NCI-H2196 treated with DMSO at 0.1 percent for 48 hours (cell line): Measurements from ENCODE around the gene KIAA1586.
"Not testable (repeated sequence)": the region's sequence is repeated elsewhere in the genome, so short reads cannot be mapped to it uniquely, and the experiment has no call there.

Experiments used
- DNase-seq: peaks from one replicate; lab custom pipeline; 2025; ENCODE audit not compliant: unreplicated experiment; lab: John Stamatoyannopoulos, UW

The KIAA1586 gene

DNA sequence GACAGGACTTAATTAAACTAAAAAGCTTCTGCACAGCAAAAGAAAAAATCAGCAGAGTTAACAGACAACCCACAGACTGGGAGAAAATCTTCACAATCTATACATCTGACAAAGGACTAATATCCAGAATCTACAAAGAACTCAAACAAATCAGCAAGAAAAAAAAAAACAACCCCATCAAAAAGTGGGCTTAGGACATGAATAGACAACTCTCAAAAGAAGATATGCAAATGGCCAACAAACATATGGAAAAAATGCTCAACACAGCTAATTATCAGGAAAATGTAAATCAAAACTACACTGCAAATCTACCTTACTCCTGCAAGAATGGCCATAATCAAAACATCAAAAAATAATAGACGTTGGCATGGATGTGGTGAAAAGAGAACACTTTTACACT lies 2.4 kb upstream of the KIAA1586 start:
- DNase-seq: not testable (repeated sequence)

DNA sequence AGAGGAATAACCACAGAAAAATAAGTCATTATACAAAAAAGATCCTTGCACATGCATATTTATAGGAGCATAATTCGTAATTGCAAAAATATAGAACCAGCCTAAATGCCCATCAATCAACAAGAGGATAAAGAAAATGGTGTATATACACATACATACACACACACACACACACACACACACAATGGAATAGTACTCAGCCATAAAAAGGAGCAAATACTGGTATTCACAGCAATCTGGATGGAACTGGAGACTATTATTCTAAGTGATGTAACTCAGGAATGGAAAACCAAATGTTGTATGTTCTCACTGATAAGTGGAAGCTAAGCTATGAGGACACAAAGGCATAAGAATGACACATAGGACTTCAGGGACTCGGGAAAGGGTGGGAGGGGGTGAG lies 1.9 kb upstream of the KIAA1586 start:
- no peak for DNase-seq

- DNase-seq: not testable (repeated sequence)
Observed at GRCh38 chr6:57047257-57047585, 728 bp downstream of the KIAA1586 start.

DNA sequence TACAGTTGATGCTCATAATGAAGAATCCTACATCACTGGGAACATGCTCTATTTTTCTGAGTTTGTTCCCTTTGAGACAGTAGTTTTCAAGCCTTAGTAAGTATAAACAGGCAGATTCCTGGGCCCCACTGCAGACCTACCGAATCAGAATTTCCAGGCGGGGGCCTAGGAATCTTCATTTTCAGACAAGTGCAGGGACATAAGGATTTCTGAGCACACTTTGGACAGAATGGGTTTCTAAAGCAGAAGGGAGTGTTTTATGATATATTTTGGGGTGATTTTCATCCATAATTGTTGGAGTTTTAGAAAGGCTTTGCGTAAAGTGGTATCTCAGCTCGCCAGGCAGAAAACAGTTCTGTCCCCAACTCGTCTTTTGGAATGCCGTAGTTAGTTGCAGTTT lies 1.4 kb downstream of the KIAA1586 start:
- DNase-seq: not testable (repeated sequence)

DNA sequence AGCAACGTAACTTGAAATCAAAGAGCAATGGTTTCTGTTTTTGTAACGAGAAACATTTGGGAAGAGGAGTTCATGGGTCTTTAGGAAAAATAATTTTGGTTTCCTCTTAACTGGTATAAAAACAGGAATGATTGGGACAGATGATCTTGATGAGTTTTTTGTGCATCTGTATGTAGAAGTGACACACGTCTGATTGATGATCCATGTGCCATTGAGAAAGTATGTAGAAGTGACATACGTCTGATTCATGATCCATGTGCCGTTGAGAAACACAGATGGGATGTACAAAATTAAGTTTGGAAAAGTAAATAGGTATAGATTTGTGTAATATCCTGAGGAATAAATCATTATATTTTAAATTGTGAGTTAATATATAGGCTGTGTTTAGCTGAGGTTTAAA lies 2.1 kb downstream of the KIAA1586 start:
- DNase-seq: no peak

GRCh38 chr6:57063847-57064246 lies 17.4 kb downstream of the KIAA1586 start:
- DNase-seq: no peak

DNA sequence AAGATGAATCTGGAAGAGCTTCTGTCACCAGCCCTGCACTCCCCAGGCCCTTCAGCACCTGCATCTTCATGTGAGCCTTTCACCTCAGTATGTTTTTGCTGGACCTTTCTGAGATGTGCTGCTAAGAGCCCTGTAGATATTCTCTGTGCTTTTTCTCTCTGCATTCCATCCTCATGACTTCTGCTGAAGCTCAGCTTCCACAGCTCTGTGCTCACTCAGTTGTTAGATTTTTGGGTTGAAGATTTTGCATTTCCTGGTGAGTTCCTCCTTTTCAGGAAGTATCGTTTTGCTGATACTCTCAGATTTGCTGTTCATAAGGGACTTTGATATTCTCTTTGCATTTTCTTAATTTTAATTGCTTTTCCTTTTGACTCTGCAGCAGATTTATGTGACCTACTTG lies 18.3 kb downstream of the KIAA1586 start:
- DNase-seq: no peak

GRCh38 chr6:57068061-57068460 lies 21.6 kb downstream of the KIAA1586 start:
- no peak for DNase-seq

- DNase-seq: no peak
Observed at GRCh38 chr6:57069228-57069627, 22.7 kb downstream of the KIAA1586 start.

DNA sequence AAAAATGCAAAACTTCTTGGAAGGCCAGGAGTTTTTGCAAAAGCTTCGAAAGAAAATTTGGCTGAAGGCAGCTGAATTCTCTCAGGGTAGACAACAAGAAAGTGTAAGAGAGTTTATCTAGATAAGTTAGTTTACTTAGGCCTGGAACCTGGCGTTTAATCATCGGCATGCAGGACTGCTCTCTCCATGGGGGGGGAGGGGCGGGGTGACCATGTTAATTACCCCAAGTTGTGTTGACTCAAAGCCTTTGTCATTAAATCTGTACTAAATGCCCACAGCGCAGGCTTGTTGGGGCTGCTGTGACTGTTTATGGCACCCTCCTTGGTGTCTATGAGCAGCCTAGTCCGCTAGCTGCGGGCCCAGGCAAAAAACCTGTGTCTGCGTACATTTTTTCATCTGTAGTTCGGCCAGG lies 23.4 kb downstream of the KIAA1586 start:
- DNase-seq: no peak

DNA sequence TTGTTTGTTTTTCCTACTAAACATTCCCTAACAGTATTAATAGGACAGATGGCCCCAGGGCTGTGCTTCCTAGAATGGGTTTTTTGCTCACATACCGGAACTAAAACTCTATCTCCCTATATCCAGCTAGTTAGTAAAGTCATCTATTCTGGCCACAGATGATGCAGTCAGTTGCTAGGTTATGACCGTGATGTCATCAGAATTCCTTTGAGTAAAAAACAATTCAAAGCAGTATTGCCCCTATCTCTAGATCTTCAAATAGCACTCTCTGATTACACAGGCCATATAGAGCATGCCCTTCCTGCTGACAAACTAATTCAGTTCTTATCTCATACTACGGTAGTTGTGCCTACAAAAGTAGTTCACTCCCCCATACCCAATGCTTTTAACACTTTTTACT lies 25.6 kb downstream of the KIAA1586 start:
- no peak for DNase-seq

DNA sequence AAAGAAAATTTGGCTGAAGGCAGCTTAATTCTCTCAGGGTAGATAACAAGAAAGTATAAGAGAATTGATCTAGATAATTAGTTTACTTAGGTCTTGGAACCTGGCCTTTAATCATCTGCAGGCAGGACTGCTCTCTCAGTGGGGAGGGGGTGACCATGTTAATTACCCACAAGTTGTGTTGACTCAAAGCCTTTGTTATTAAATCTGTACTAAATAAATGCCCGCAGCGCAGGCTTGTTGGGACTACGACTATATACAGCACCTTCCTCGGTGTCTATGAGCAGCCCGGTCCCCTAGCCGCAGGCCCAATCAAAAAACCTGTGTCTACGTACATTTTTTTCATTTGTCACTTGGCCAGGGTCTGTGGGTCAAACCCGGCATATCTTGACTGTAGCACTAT lies 27.9 kb downstream of the KIAA1586 start:
- no peak for DNase-seq

DNA sequence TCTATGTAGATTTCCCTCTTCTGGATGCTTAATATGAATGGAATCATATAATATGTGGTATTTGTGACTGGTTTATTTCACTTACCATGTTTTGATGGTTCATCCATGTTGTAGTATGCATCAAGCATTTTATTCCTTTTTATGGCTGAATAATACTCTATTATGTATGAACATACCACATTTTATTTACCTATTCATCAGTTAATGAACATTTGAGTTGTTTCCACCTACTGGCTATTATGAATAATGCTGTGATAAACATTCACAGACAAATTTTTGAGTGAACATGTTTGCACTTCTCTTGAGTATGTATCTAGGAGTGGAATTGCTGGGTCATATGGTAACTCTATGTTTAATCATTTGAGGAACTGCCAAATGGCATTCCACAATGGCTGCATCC lies 28.6 kb downstream of the KIAA1586 start:
- no peak for DNase-seq

GRCh38 chr6:57078531-57079207 lies 32.2 kb downstream of the KIAA1586 start:
- DNase-seq: no peak

GRCh38 chr6:57085471-57085870 lies 39.0 kb downstream of the KIAA1586 start:
- no peak for DNase-seq

- no peak for DNase-seq
Observed at GRCh38 chr6:57086843-57087242, 40.4 kb downstream of the KIAA1586 start.

DNA sequence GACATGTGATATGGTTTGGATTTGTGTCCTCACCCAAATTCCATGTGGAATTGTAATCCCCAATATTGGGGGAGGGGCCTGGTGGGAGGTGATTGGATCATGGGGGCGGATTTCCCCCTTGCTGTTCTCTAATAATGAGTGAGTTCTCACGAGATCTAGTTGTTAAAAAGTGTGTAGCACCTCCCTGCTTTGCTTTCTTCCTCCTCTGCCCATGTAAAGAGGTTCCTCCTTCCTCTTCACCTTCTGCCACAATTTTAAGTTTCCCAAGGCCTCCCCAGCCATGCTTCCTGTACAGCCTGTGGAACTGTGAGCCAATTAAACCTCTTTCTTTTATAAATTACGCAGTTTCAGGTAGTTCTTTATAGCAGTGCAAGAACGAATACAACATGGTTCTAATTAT lies 41.4 kb downstream of the KIAA1586 start:
- DNase-seq: no peak

DNA sequence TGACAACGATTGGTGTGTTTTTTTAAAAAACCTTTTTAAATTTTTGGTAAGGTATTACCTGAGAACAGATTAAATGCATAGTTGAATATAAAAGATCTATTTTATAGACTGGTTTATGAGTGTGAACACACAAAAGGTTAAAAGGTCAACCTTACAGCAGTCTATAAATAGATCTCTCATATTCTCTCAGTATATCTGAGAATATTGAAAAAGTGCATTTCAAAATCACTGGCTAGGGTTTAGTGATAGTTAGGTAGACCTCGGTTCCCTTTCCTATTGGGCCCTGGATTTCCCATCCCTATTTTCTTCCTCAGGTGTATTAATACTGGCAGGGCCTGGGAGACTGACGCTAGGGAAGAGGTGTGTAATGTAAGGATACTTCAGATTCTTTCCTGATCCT lies 42.8 kb downstream of the KIAA1586 start:
- DNase-seq: no peak

- peak; percentile 97 for DNase-seq
Observed at GRCh38 chr6:57089687-57090457, 43.4 kb downstream of the KIAA1586 start, which contains the start of gene ZNF451. TSS of gene ZNF451 (plus strand) at chr6:57090188. CDS start at chr6:57090254, 66 bp downstream.

GRCh38 chr6:57090458-57091067 lies 44.1 kb downstream of the KIAA1586 start:
- not testable (repeated sequence) for DNase-seq

GRCh38 chr6:57091375-57091774 lies 44.9 kb downstream of the KIAA1586 start:
- not testable (repeated sequence) for DNase-seq

DNA sequence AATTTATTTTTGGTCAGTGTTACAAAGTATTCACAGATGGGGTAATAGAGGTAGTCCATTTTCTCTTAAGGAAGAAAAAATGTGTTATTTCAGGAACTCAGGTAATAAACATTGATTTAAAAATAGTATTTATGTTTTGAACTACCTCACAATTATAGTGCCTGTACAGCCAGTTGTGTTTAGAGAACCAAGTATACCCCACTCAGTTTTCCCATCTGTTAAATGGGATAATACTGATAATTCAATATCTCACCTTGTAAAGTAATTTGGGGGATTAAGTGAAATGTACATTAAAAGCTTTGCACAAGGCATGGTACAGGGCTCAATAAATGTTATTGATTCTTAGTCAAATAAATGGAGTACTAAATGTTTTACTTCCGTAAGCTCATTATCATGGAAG lies 48.2 kb downstream of the KIAA1586 start:
- DNase-seq: no peak
